ENCODE measurements around the gene SDC4.

Gene SDC4

DNA sequence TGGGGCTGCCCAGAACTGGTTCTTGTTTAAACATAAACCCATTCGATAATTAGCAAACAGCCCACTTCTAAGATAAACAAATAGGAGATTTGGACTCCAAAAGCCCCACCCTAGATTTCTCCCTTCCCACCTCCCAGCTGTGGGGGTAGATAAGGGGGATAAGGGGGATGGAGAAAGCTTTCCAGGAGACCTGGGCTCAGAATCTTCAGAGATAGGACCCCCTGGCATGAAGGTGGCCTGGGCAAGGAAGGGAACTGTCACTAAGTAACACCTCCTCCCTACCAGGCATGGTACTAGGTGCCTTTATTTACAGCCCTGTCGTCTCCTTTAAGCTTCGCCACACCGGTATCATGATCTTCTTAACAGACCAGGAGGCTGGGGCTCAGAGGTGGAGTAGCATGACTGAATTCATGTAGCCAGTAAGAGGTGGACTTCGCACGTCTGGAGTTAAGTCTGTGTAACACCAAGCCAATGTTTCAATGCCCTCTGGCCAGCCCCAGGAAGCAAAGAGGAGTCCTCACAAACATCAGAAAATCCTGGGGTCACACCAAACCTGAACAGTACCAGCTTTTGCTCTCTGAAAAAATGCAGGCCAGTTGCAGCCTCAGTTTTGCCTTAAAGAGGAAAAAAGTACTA is 4.6 kb downstream of the SDC4 start:
- ATAC-seq (no peak), DNase-seq (no peak)

DNA sequence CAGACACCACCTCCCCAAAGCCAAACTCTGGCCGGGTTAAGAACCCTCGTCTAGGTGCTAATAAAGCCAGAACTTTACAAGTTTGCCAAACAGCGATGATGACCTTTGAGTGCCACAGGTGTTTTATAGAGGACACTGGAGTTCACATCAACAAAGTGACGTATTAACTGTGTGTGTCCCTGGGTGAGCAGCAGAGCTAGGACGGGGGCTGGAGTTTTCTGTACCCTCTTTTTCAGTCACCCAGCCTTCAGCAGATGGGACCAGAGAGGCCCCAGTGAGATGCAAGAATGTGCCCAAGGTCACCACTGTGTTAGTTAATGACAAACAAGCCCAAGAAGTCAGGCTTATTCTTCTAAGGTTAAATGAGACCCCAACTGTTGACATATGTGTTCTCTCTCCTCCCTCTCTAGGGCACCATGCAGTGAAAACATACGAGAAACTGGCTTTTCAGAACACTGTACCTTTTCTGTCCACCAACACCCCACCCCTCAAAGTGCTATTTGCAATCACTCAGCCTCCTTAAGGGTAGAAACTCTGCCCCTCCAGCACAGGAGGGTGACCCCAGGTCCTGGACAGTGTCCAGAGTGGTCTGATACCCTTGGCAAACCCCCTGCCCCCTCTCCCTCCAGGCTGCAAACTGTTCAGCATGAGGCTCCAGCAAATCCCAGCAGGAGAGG is 5.2 kb downstream of the SDC4 start:
- no peak for ATAC-seq

DNA sequence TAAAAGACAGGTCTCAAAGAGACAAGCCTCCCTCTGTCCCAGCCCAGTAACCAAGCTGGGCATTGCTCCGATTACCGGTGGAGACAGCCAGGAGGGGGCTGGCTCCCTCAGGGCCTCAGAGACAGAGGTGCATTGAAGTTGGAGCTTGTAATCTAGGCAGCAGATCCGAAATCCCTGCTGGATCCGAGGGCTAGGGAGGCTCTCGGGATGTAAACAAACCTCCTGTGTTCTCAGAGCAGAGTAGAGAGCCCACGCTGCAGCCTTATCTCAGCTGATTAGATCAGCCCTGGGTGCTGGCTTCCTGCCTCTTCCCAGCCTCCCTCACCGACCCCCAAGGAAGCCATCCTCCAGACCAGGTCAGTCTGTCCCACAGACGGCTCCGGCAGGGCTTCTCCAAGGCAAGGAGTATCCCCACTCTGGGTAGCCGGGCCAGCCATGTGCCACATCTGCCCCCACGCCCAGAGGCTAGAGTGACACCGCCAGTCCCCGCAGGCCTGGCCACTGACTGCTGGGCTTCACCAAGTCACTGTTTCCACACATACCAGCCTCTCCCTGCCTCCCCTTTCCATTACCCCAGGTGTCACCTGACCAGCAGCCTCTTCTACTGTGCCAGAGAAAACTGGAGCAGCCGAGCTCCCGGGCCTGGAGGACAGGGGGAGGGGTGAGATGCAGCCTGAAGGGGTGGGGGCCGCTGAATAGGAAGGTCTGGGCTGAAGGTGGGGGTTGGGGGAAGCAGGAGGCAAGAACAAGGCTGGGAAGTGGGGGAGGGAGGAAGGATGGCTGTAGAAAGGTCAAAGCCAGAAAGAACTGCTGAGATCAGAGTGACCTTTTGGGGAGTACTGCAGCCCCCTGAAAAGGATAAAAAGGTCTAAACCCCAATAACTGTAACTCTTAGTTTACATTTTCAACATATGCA is 6.0 kb downstream of the SDC4 start:
- ATAC-seq (peak; percentile 25), DNase-seq (no peak)

More for the DNA sequence above, 5.2 kb downstream of the SDC4 start:
- DNase-seq = no peak

- ATAC-seq (no peak), DNase-seq (no peak)
Observed at GRCh38 chr20:45341579-45341938, 6.7 kb downstream of the SDC4 start.

DNA sequence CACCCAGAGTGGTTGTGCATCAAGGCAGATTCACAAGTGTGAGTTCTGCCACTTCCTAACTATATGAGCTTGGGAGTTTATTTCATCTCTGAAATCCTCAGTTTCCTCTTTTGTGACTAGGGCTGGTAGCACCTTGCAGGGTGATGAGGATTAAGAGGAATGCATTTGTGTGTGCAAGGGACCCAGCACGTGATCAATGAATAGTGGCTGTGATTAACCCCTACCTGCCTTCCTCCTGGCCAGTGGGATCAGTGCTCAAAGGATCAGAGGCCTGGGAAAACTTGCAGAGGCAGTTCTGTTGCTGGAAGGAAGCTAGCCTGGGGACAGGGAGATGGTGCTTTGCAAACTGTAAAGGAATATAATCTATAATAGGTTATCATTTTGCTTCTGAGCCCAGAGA is 7.3 kb downstream of the SDC4 start:
- no peak for ATAC-seq
- DNase-seq = no peak

- no peak for DNase-seq
- ATAC-seq = no peak
Observed at GRCh38 chr20:45340236-45340847, 7.9 kb downstream of the SDC4 start.

- no peak for ATAC-seq
- no peak for DNase-seq
Observed at GRCh38 chr20:45339799-45340198, 8.4 kb downstream of the SDC4 start.

GRCh38 chr20:45339084-45339483 is 9.1 kb downstream of the SDC4 start:
- ATAC-seq (no peak), DNase-seq (no peak)

DNA sequence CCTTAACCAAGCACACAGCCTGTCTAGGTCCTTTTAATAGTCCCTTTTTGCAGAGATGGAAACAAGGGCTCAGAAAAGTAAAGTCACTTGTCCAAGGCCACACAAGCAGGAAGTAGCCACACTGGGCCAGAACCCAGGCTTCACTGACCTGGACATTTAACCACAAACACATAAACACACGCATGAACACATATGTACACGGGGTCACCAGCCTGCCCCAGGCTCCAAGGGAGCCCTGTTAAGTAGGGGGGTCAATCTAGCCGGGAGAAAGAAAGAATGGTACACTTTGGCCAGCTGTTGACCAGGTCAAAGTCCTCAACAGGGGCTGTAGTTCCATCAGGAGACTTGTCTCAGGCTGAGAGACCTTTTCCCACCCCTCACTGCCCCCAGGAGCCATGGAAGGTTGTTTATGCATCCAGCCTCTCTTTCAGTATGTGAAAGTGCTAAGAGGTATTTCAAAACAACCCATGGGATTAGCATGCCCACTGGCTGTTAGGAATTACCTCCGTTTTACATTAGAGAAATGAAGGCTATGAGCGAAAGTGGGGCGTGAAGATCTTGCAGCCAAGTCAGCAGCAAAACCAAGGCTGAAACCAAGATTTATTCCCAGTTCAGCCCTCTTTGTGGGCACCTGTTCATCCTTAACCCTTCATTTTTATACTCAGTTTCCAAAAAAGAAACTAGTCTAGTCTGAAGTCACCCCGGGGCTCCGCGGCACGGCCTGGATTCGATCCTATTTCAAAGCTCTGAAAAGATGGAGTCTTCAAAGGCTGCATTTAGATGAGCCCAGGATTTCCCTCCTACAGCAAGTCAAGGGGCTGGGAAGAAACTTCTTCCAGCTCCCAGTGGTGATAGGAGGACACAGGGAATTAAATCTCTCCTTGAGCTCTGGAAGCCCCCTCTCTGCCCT is 9.8 kb downstream of the SDC4 start:
- no peak for ATAC-seq
- DNase-seq = no peak

DNA sequence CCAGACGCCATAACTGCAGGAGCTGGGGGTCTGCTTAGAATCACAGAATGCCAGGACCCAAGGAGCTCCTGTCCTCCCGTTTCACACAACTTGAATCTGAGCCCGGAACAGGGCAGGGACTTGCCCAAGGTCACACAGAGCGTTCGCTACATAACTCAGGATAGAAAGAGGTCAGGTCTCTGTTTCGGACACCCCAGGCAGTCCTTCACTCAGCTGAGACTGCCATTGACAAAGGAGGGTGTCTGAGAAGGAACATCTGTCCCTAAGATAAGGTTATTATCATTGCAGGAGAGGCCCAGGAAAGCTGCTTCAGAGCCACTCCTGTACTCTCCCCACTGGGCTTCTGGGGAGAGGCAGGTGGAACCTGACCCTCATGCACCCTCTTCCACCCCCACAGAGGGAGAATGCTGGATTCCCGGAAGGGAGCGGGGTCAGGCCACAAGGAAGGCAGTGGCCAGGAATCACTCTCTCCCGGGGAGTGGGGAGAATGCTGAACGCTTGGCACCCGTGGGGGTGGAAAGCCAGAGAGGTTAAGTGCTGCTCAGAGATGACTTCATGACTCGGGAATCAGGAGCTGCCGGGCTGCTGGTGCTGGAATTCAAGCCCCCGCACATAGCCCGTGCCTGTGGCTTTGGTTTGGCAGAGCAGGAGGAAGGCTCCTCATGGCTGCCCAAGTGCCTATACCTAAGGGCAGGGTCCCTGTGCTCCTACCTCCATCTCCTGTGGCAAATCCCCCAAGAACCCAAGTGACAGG is 10.7 kb downstream of the SDC4 start:
- DNase-seq (no peak), ATAC-seq (no peak)

DNA sequence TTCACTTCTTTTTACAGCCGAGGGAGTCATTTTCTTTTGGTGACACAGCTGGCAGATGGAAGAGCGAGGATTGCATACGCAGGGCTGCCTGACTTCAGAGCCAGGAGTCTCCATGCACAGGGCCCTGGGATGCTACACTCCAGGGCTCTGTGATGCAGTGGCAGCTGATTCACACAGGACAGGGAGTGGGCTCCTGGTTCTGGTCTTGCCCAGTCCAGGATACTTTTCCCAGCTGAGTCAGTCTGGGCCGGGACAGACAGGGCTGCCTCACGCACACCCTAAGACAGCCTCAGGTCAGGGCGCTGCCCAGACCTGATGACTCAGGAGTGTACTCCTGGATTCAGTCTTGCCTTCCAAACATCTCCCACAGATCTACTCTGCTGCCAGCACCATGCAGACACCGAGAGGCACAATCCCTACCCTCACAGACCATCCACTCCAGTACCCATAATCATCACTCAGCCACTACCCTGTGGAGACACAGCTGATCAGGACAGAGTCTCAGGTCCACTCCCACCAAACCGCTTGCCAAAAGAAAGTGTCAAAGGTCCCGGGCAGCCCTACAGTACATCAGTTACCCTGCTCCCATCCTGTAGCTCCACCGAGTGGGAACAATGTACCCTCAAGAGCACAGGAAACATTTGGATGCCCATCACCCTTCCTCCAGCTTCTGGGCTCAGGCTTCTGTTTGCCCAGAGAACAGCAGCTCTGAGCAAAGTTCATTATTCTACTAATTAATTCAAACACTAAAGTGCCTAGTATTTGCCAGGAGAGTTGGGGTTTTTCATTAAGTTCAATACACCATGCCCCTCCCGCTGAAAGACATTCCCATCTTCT is 11.5 kb downstream of the SDC4 start:
- no peak for DNase-seq
- no peak for ATAC-seq

DNA sequence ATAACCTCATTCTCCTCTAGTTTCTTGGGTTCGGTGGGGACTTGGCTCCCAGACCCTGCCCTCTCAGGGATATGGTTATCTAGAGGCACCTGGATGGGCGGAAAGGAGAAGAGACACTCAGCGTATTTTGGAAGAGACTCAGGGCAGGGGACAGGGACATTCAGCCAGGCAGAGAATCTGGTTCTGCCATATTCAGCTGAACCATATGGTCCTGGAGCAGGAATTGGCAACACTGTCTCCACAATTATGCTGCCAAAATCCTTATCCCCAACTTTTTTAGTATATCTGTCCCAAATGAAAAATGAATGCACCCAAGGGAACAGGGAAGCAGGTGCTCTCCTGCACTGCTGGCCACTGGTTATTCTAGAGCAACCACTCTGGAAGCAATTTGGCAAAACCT is 17.7 kb downstream of the SDC4 start:
- DNase-seq = no peak
- ATAC-seq = no peak

DNA sequence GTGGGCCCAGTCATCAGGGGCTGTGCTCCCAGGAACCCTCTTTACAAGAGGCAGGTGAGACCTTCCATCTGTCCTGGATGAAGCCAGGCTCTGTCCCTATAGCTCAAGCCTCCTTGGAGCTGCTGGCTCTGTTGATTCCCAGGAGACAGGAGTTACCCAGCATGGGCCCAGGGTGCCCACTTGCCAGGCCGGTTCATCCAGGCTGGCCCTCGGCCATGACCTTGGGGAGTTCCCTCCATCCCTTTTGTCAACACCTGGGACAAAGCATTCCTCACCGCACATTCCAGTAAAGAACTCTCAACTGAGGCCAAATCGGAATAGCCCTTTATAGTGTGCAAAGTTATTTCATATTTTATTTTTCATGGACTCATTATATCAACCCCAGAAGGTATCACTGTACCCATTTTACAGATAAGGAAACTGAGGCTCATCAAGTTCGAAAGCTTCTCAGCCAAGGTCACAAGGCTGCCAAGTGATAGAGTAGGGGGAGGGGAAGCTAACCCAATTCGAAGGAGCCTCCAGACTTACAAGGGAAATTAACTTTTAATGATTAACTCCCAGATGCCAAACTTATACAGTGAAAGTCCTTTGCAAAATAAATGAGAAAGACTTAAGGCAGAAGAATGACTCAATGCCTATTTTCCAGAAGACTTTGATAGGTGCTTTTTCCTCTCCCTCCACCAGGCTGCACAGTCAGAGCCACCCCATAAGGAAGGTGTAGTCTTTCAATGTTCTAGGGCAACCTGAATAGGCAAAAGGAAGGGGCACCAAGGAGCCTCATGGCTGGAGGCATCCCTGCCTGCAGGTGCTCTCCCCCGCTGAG is 18.5 kb downstream of the SDC4 start:
- ATAC-seq (no peak), DNase-seq (no peak)

DNA sequence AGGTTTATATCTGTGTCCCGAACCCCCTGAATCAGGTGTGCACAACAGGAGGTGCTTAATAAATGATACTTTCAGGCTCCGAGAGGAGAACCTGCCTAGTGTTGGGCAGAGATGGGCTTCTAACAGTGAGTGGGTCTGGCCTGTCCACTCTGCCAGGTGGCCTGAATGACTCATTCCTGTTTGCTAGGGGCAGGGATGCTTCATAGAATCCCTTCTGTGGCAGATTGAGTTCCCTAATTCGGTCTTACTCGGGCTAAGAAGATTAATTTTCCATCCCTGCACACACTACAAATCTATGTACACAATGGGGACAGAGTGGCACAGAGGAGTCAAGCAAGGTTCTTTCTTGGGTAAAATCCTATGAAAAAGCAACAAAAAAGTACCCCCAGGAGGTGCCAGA is 19.8 kb downstream of the SDC4 start:
- DNase-seq (no peak), ATAC-seq (no peak)

GRCh38 chr20:45325371-45325770 is 22.9 kb downstream of the SDC4 start:
- DNase-seq (no peak), ATAC-seq (no peak)

- ATAC-seq (no peak), DNase-seq (no peak)
Observed at GRCh38 chr20:45323731-45324130, 24.5 kb downstream of the SDC4 start.

DNA sequence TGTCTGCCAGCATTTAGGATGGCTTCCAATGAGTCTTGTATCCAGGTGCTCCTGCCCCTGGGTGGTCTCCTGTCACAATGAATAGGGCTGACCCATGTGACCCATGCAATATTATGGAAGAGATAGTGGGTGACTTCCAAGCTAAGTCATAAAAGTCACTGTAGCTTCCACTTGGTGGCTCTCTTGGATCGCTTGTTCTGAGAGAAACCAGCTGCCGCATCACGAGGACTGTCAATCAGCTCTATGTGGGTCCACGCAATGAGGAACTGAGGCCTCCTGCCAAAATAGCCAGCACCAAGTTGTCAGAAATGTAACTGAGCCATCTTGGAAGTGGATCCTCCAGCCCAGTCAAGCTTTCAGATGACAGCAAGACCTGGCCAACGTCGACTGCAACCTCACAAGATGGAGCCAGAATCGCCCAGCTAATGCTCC is 25.3 kb downstream of the SDC4 start:
- DNase-seq = no peak

DNA sequence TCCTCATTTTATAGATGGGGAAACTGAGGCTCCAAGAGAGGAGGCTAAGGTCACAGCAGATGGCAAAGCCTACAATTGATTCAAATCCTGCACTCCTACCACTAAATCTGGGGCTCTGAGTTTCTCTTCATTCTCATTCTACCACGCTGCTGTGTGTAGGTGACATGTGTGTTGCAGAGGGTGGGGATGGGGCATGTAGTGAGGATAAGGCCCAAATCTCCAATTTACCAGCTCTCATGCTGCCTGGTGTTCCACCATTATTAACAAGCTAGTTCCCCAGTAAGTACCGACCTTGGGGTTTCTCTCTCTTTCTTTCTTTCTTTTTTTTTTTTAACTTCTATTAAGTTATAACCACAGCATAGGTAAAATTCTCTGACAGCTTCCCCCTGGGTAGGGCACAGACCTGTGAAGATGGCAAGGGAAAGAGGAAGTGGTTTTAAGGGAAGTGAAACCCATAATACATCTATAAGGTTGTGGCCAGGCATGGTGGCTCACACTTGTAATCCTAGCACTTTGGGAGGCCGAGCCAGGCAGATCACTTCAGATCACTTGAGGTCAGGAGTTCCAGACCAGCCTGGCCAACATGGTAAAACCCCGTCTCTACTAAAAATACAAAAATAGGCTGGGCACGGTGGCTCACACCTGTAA is 27.2 kb downstream of the SDC4 start:
- ATAC-seq = peak; percentile 63
- no peak for DNase-seq

More for the DNA sequence above, 25.3 kb downstream of the SDC4 start:
- no peak for ATAC-seq

GRCh38 chr20:45318948-45319347 is 29.3 kb downstream of the SDC4 start:
- ATAC-seq (no peak), DNase-seq (no peak)
